GM19238 (cell line): ENCODE data around the gene GPR183.
"Not testable (repeated sequence)": the region's sequence is repeated elsewhere in the genome, so short reads cannot be mapped to it uniquely, and the experiment has no call there.

Experiments used
- DNase-seq: peaks from one replicate; pipeline ENCODE4 v3.0.0; 2011; ENCODE audit warnings: low spot score; ENCODE audit not compliant: insufficient read length

GPR183 gene

DNA sequence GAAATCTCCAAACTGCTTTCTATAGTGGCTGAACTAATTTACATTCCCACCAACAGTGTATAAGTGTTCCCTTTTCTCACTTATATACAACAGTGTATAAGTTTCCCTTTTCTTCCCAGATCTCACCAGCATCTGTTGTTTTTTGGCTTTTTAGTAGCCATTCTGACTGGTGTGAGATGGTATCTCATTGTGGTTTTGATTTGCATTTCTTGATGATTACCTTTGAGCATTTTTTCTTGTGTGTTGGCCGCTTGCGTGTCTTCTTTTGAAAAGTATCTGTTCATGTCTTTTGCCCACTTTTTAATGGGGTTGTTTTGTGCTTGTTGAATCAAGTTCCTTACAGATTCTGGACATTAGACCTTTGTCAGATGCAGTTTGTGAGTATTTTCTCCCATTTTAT, 57.6 kb downstream of the GPR183 start:
- not testable (repeated sequence) for DNase-seq

DNA sequence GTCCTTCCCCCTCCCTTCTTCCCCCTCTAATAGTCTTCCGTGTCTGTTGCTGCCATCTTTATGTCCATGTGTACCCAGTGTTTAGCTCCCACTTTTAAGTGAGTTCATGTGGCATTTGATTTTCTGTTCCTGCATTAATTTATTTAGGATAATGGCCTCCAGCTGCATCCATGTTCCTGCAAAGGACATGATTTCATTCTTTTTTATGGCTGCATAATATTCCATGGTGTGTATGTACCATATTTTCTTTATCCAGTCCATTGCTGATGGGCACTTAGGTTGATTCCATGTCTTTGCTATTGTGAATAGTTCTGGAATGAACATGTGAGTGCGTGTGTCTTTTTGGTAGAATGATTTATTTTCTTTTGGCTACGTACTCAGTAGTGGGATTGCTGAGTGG, 58.0 kb downstream of the GPR183 start:
- not testable (repeated sequence) for DNase-seq

DNA sequence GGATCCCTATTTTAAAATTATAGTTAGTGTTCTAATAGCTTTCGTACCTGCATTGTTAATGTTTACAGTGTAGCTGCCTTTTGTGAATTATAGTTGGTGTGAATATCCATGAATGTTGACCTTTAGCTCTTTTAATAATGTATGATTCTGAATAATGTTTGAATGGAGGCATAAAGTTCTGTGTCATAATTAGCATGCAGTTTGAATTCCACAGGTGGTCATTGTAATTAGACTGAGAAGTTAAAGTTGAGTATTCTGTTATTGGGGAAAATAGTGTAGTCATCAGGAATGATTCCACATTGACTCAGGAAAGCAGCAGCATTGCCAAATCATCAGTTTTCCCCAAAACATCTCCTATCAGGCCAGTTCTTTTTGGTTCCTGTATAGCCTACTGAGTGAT, 61.1 kb downstream of the GPR183 start:
- no peak for DNase-seq
